HEK293 (cell line): Measurements from ENCODE around the gene FIBP.

Experiments used
- AEBP2 ChIP-seq: fragments of 450-650 bp; formaldehyde crosslinking; IDR thresholded peaks from 2 replicates; pipeline ENCODE4 v1.5.1; 2016; ENCODE audit warnings: missing biosample characterization, missing genetic modification characterization, borderline replicate concordance
- ELK4 ChIP-seq: IDR thresholded peaks from 2 replicates; pipeline ENCODE4 v1.6.1; 2011; ENCODE audit warnings: mild to moderate bottlenecking, low read depth, low read length, borderline replicate concordance
- HOXA7 ChIP-seq: sonication (generic); formaldehyde crosslinking; IDR thresholded peaks from 2 replicates; pipeline ENCODE4 v1.8.1; 2022; ENCODE audit warnings: missing genetic modification reagents, borderline replicate concordance
- HOXC10 ChIP-seq: sonication (generic); formaldehyde crosslinking; IDR thresholded peaks from 2 replicates; pipeline ENCODE4 v1.8.1; 2023; ENCODE audit warnings: mild to moderate bottlenecking, missing genetic modification reagents
- IKZF3 ChIP-seq: fragments of 450-650 bp; IDR thresholded peaks from 2 replicates; pipeline ENCODE4 v1.5.0; 2018; ENCODE audit warnings: missing biosample characterization, mild to moderate bottlenecking, missing genetic modification characterization, moderate library complexity
- KLF7 ChIP-seq: fragments of 450-650 bp; formaldehyde crosslinking; IDR thresholded peaks from 2 replicates; pipeline ENCODE4 v1.5.1; 2016; ENCODE audit warnings: missing biosample characterization, missing genetic modification characterization, borderline replicate concordance
- MEIS1 ChIP-seq: sonication (generic); formaldehyde crosslinking; IDR thresholded peaks from 2 replicates; pipeline ENCODE4 v1.8.1; 2022; ENCODE audit warnings: missing genetic modification reagents, mild to moderate bottlenecking, borderline replicate concordance
- MZF1 ChIP-seq: fragments of 450-650 bp; formaldehyde crosslinking; IDR thresholded peaks from 2 replicates; pipeline ENCODE4 v1.5.1; 2017; ENCODE audit warnings: missing biosample characterization, missing genetic modification characterization, borderline replicate concordance
- SCRT2 ChIP-seq: fragments of 450-650 bp; formaldehyde crosslinking; IDR thresholded peaks from 2 replicates; pipeline ENCODE4 v1.5.1; 2016; ENCODE audit warnings: missing biosample characterization, missing genetic modification characterization
- SP2 ChIP-seq: fragments of 450-650 bp; formaldehyde crosslinking; IDR thresholded peaks from 2 replicates; pipeline ENCODE4 v1.5.1; 2016; ENCODE audit warnings: missing biosample characterization, missing genetic modification characterization
- SP7 ChIP-seq: fragments of 450-650 bp; formaldehyde crosslinking; IDR thresholded peaks from 2 replicates; pipeline ENCODE4 v1.5.1; 2016; ENCODE audit warnings: missing biosample characterization, missing genetic modification characterization
- ZBTB1 ChIP-seq: fragments of 450-650 bp; formaldehyde crosslinking; IDR thresholded peaks from 2 replicates; pipeline ENCODE4 v1.5.1; 2016; ENCODE audit warnings: missing biosample characterization, missing genetic modification characterization
- ZBTB21 ChIP-seq: fragments of 450-650 bp; formaldehyde crosslinking; IDR thresholded peaks from 2 replicates; pipeline ENCODE4 v1.5.1; 2017; ENCODE audit warnings: missing biosample characterization, missing genetic modification characterization
- ZBTB49 ChIP-seq: fragments of 450-650 bp; formaldehyde crosslinking; IDR thresholded peaks from 2 replicates; pipeline ENCODE4 v1.5.1; 2016; ENCODE audit warnings: missing biosample characterization, missing genetic modification characterization, low read depth
- ZBTB8A ChIP-seq: fragments of 450-650 bp; formaldehyde crosslinking; IDR thresholded peaks from 2 replicates; pipeline ENCODE4 v1.5.1; 2016; ENCODE audit warnings: missing biosample characterization, missing genetic modification characterization
- ZNF121 ChIP-seq: fragments of 450-650 bp; formaldehyde crosslinking; IDR thresholded peaks from 2 replicates; pipeline ENCODE4 v1.5.1; 2016; ENCODE audit warnings: missing biosample characterization, missing genetic modification characterization
- ZNF132 ChIP-seq: fragments of 450-650 bp; formaldehyde crosslinking; IDR thresholded peaks from 2 replicates; pipeline ENCODE4 v1.5.1; 2017; ENCODE audit warnings: missing biosample characterization, missing genetic modification characterization, borderline replicate concordance
- ZNF133 ChIP-seq: fragments of 450-650 bp; formaldehyde crosslinking; IDR thresholded peaks from 2 replicates; pipeline ENCODE4 v1.5.1; 2016; ENCODE audit warnings: missing biosample characterization, missing genetic modification characterization
- ZNF175 ChIP-seq: fragments of 450-650 bp; formaldehyde crosslinking; IDR thresholded peaks from 2 replicates; pipeline ENCODE4 v1.5.1; 2016; ENCODE audit warnings: missing biosample characterization, missing genetic modification characterization
- ZNF292 ChIP-seq: fragments of 450-650 bp; formaldehyde crosslinking; IDR thresholded peaks from 2 replicates; pipeline ENCODE4 v1.5.1; 2016; ENCODE audit warnings: low read depth, missing biosample characterization, missing genetic modification characterization, borderline replicate concordance
- ZNF335 ChIP-seq: fragments of 450-650 bp; formaldehyde crosslinking; conservative IDR thresholded peaks from 2 replicates; pipeline ENCODE4 v1.5.1; 2016; ENCODE audit warnings: missing biosample characterization, missing genetic modification characterization
- ZNF488 ChIP-seq: fragments of 450-650 bp; formaldehyde crosslinking; IDR thresholded peaks from 2 replicates; pipeline ENCODE4 v1.5.1; 2016; ENCODE audit warnings: missing biosample characterization, missing genetic modification characterization
- ZNF658 ChIP-seq: fragments of 450-650 bp; formaldehyde crosslinking; IDR thresholded peaks from 2 replicates; pipeline ENCODE4; 2016; ENCODE audit warnings: missing biosample characterization, missing genetic modification characterization
- ZSCAN16 ChIP-seq: fragments of 450-650 bp; formaldehyde crosslinking; IDR thresholded peaks from 2 replicates; pipeline ENCODE4 v1.5.1; 2016; ENCODE audit warnings: missing biosample characterization, missing genetic modification characterization
- TF ChIP-seq, protein P1 (sequence below): sonication (generic); formaldehyde crosslinking; IDR thresholded peaks from 2 replicates; pipeline ENCODE4 v1.8.1; 2022; ENCODE audit warnings: mild to moderate bottlenecking, moderate library complexity, missing genetic modification reagents
- TF ChIP-seq, protein P2 (sequence below): fragments of 450-650 bp; formaldehyde crosslinking; IDR thresholded peaks from 2 replicates; pipeline ENCODE4 v1.5.1; 2016; ENCODE audit warnings: missing biosample characterization, missing genetic modification characterization
- TF ChIP-seq, protein P3 (sequence below): fragments of 450-650 bp; formaldehyde crosslinking; IDR thresholded peaks from 2 replicates; pipeline ENCODE4 v1.5.1; 2016; ENCODE audit warnings: missing biosample characterization, missing genetic modification characterization

Gene FIBP

GRCh38 chr11:65873318-65874156 lies 14.7 kb downstream of the FIBP start (continued):
- TF ChIP-seq, protein P1, sequence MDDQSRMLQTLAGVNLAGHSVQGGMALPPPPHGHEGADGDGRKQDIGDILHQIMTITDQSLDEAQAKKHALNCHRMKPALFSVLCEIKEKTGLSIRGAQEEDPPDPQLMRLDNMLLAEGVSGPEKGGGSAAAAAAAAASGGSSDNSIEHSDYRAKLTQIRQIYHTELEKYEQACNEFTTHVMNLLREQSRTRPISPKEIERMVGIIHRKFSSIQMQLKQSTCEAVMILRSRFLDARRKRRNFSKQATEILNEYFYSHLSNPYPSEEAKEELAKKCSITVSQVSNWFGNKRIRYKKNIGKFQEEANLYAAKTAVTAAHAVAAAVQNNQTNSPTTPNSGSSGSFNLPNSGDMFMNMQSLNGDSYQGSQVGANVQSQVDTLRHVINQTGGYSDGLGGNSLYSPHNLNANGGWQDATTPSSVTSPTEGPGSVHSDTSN (CRISPR knock-in tag) = no peak
- TF ChIP-seq MZF1 (tag by site-specific recombination) (no peak; the same call in none of the 2 replicates), SP2 (tag by site-specific recombination) (peak; percentile 91), KLF7 (tag by site-specific recombination) (no peak; the same call in 1 of the 2 replicates), HOXA7 (CRISPR knock-in tag) (no peak), ZNF121 (tag by site-specific recombination) (peak; percentile 73; the same call in 1 of the 2 replicates), ZNF292 (tag by site-specific recombination) (no peak), SP7 (peak; percentile 60), ZBTB49 (tag by site-specific recombination) (no peak), ELK4 (no peak), ZNF175 (tag by site-specific recombination) (no peak), ZBTB8A (peak; percentile 33; the same call in 1 of the 2 replicates), MEIS1 (CRISPR knock-in tag) (no peak), ZBTB21 (no peak), ZNF335 (no peak), HOXC10 (CRISPR knock-in tag) (no peak), ZNF658 (tag by site-specific recombination) (no peak), AEBP2 (tag by site-specific recombination) (no peak), ZNF133 (no peak), IKZF3 (tag by site-specific recombination) (peak; percentile 82), ZSCAN16 (tag by site-specific recombination) (no peak), ZBTB1 (tag by site-specific recombination) (no peak), SCRT2 (no peak), ZNF132 (tag by site-specific recombination) (no peak), ZNF488 (tag by site-specific recombination) (no peak)
- TF ChIP-seq, protein P2, sequence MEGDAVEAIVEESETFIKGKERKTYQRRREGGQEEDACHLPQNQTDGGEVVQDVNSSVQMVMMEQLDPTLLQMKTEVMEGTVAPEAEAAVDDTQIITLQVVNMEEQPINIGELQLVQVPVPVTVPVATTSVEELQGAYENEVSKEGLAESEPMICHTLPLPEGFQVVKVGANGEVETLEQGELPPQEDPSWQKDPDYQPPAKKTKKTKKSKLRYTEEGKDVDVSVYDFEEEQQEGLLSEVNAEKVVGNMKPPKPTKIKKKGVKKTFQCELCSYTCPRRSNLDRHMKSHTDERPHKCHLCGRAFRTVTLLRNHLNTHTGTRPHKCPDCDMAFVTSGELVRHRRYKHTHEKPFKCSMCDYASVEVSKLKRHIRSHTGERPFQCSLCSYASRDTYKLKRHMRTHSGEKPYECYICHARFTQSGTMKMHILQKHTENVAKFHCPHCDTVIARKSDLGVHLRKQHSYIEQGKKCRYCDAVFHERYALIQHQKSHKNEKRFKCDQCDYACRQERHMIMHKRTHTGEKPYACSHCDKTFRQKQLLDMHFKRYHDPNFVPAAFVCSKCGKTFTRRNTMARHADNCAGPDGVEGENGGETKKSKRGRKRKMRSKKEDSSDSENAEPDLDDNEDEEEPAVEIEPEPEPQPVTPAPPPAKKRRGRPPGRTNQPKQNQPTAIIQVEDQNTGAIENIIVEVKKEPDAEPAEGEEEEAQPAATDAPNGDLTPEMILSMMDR (tag by site-specific recombination) = no peak
- TF ChIP-seq, protein P3, sequence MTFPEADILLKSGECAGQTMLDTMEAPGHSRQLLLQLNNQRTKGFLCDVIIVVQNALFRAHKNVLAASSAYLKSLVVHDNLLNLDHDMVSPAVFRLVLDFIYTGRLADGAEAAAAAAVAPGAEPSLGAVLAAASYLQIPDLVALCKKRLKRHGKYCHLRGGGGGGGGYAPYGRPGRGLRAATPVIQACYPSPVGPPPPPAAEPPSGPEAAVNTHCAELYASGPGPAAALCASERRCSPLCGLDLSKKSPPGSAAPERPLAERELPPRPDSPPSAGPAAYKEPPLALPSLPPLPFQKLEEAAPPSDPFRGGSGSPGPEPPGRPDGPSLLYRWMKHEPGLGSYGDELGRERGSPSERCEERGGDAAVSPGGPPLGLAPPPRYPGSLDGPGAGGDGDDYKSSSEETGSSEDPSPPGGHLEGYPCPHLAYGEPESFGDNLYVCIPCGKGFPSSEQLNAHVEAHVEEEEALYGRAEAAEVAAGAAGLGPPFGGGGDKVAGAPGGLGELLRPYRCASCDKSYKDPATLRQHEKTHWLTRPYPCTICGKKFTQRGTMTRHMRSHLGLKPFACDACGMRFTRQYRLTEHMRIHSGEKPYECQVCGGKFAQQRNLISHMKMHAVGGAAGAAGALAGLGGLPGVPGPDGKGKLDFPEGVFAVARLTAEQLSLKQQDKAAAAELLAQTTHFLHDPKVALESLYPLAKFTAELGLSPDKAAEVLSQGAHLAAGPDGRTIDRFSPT (tag by site-specific recombination) = peak; percentile 86
